Endometrium (tissue), 2 donors: ENCODE data around the gene TACC3.

Experiments used
- FAIRE-seq: peaks from 2 replicates; lab custom pipeline; 2012; peaks lifted over from hg19 to GRCh38; lab: Jason Lieb, UNC
- donor health status: control.
- donor health status: control.

Gene TACC3

DNA sequence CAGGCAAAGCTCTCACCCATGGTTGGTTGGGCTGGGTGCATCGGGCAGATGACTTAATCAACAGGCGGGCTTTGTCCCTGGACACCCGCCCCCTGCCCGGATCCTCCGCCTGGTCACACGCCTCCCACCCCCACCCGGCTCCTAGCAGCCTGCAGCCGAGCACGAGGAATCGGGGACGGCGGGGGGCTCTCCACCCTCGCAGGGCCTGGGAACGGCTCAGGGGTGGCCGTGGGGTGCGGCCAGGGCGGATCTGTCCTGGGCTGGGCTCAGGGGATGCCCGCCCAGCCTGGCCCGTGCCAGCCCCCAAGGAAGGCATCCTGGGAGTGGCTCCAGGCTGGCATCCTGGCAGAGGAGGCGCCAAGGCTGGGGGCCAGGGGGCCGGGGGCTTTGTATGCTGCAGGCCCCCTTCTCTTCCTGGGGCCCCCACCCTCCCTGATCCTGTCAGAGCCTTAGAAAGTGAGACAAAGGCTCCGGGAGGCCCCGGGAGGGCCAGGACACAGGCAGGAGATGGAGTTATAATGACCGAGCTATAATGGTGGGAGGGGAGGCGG, 39.3 kb downstream of the TACC3 start:
- no peak for FAIRE-seq

DNA sequence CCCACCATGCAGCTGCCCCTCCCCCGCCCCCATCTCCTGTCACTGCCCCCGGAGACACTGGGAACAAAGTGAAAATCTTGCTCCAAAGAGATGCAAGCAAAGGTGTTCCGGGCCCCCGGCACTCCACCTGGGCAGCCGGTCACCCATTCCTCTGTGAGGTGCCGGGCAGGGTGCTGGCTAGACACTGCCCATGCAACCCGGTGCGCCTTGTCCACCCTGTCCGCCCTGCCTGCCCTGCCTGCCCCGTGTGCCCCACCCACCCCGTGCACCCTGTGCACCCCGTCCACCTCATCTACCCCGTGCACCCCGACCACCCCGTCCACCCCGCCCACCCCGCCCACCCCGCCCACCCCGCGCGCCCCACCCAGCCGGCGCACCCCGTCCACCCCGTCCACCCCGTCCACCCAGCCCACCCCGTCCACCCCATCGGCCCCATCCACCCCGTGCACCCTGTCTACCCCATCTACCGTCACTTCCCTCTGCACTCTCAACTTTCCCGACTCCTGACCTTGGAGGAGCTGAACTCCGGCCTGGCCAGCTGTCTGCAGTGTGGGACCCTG, 39.9 kb downstream of the TACC3 start:
- no peak for FAIRE-seq

DNA sequence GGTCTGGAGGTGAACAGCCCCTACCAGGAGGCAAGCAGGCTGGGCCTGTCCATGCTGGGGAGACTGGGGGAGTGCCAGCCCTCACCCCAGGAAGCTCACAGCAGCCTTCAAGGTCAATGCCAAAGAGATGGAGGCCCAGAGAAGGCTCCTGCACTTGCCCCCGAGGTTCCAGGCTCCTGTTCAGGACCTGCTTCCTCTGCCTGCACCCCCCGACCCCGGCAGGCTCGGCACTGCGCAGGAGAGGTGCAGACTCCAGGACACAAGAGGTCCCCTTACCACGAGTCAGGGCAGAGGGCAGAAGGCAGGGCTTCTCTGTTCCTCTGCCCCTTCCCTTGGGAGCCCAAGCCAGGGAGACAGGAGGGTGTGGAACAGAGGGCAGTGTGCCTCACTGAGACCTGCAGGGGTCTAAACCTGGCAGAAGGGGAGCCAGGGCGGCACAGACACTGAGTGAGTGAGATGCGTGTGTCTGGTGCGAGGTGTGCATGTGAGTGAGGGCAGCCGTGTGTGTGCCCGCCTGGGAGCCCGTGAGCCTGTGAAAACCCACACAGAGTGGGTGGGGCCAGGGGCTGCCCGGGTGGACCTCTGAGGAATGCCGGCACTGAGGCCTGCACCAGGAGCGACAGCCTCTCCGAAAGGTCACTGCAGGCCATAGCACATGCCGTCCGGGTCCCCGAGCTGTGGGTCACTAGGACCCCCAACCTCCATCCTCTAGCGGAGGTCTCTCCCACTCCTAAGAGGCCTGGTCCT, 41.1 kb downstream of the TACC3 start:
- no peak for FAIRE-seq

DNA sequence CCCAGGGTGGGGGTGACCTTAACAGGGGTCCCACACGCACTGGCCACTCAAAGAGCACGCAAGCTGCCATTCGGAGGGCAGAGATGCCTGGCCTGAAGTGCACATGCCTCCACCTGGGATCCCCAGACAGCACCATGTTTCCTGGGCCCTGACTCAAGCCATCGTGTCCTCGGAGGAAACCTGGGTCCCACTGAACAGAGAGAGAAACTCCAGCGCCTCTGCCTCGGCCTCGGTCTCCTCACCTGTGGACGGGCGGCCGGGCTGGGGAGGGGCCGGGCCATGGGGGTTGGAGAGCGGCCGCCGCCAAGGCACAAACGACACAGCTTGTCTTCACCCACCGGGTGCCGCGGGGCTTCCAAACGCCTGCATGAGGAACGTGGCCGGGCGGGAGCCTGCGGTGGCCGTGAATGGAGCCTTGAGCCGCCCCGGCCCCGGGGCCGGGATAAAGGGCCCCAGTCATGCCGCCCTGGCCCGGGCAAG, 41.8 kb downstream of the TACC3 start:
- no peak for FAIRE-seq

DNA sequence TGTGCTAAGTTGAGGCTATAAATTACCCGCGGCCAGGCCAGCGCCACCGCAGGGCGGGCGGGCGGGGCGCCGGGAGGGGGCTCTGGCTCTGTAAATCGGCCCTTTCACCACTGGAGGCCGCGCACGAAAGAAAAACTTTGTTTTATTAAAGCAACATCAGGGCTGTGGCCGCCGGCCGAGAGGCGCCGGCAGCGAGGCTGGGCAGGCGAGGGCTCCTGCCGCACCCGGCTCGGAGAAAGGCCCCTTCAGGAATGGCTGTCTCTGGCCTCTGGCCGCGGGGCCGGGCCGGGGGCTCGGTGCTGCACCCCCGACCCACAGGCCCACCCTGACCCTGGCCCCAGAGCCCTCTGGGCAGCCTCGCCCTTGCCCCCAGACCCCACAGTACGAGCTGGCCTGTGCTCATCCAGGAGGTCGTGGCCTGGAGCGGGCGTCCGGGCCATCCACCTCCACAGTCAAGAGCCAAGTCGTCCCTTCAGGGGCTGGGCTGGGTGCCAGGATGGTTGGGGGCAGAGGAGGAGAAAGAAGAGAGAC, 42.3 kb downstream of the TACC3 start:
- no peak for FAIRE-seq

DNA sequence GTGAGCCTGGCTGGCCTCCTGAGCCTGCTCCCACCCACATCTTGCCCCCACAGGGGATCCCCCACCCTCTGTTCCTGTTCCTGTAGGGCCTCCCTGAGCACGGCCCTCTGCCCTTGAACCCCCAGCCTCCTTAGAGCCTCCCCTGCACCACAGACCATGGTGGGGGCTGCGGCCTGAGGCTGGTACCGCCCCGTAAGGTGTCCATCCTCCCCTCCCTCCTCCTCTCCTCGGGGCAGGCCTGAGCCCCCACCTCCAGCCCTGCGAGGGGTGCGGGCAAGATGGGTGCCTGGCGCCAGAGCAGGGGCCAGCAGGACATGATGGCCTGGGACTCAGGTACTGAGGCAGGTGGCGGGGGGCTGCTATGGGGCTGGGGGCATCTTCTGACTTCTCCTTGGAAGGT, 43.3 kb downstream of the TACC3 start:
- no peak for FAIRE-seq

DNA sequence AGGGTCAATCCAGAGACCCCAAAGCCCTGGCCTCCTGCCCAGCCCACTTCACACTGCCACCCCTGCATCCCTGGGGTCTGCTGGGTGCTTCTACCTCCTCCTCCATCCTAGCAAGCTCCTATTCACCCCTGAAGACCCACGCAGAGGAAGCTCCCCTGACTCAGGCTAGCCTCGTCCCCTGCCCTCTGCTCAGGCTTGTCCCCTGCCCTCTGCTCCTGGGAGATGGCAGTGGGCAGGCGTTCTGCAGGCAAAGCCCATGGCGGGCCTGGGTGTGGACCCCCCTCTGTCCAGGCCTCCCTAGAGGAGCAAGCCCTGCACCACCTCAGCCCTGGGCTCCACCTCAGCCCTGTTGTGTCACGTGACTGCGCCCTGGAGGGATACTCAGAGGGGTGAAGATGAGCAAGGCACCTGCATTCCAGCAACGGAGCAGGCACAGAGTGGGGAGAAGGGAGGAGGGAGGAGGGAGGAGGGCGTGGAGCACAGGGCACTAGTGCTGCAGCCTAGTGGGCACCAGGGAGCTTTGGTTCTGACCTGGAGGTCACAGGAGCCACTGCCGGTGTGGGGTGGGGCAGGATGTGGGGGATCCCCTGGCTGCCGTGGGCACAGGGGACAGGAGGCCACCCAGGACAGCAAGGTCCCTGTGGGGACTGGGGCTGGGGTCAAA, 44.2 kb downstream of the TACC3 start:
- no peak for FAIRE-seq

DNA sequence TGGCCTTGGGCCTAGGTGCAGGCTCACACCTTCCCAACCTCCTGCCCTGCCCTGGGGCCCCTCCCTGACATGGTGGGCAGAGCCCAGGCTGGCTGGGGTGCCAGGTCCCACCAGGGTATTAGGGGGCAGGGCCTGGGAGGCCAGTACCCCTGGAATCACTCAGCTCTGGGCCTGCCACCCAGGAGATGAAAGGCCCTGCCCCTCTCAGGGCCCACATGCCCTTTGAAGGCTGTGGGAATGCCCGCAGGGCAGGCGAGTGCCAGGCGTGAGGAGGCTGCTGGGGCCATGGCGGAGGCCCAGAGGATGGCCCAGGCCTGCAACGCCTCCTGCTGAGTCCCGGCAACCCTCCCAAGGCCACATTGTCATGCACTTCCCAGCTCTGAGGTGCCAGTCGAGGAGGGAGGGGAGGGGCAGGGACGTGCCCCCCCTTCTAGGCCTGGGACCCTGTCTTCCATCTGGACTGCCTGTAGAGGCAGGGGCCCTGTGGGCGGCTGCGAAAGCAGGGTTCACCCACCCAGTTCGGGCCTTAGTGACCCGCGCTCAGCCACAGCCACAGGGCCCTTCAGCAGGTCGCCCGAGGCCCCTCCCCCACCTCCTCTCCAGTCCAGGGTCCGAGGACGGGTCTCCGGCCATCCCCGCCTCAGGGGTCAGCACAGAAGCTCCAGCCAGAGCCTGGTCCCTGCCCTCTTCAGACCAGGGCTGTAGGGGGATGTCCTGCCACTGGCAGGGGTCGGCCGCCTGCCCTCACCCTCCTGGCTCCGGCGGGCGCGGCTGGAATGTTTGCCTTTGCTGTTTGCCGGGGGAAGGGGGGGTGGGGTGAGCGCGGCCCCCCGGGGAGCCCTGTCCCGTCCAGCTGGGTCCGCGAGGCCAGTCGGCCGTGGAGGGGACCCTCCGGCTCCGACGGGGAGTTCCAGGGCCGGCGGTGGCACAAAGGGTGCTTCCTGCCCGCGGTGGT, 45.1 kb downstream of the TACC3 start:
- FAIRE-seq, result no peak

DNA sequence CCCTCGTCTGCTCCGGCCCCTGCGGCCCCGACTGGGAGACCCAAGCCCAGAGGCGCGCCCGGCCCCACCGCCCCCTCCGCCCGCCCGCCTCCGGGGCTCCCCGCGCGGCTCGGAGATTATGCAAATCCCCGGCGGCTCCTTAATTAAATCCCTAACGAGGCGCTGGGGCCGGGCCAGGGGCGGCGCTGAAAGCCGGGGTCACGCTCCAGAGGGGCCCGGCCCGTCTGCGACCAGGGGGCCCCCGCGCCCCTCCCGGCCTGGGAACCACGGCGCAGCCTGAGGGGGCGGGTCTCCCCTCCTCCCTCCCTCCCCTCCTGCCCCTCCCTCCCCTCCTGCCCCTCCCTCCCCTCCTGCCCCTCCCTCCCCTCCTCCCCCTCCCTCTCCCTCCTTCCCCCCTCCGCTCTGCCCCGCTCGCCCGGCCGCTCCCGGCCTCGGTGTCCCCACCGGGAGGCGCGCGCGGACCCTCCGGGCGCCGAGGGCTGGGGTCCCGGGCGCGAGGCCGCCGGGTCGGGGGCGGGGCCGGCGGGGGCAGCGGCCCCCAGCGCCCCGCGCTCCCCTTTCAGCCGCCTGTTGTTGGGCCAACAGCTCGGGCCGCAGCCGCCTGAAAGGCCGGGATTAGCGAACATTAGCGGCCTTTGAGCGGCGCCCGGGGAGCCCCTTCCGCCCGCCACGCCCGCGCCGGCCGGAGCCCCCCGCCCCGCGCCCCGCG, 45.9 kb downstream of the TACC3 start:
- FAIRE-seq, result no peak

DNA sequence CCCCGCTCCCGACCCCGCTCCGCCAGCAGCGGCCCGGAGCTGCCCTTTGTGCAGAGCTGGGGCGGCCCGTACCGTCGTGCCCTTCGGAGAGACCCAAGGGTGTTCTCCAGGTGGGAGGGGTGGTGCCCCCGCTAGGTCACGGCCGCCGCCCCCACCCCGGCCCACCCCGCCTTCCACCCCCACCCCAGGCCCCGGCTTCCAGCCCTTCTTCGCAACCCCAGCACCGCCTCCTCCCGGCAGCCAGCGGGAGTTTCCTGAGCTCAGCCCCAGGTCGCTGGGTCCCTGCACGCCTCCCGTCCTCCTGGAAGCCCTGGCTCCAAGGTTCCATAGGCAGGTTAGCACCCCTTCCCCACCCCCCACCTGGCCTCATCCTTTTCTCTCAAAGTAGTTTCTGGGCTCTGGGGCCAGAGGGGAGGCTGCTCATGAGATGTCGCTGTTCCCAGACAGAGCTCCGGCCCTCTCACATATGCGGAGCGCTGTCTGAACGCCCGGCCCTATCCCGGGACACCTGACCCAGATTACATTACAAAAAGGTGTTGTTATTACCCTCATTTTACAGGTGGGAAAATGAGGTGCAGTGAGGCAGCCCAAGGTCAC, 46.5 kb downstream of the TACC3 start:
- no peak for FAIRE-seq

DNA sequence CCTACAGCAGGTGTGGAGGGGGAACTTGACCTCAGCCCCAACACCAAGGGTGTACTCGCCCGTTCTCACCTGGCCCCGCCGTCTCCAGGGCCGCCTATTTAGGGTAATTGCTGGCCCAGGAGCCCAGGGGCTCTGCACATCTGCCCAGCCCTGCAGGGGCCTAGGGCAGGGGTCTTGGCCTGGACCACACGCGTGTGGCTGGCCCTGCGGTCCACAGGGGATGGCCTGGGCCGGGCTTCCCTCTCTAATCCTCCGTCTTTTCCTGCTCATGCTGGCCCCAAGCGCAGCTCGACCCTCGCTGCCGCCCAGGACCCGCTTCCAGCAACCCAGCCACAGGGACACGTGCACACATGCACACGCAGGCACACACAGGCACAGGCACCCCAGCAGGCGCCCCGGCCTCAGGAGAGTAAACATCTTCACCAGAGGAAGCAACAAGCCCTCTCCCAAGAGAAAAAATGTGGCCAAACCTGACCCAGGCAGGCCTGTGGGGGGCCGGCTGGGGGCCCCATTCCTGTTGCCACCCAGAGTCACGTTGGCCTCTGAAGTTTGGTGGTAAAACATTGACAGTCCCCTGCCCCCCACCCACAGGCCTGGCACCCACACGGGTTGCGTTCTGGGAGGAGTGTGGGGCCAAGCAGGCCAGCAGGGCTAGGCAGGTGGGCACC, 47.2 kb downstream of the TACC3 start:
- no peak for FAIRE-seq

DNA sequence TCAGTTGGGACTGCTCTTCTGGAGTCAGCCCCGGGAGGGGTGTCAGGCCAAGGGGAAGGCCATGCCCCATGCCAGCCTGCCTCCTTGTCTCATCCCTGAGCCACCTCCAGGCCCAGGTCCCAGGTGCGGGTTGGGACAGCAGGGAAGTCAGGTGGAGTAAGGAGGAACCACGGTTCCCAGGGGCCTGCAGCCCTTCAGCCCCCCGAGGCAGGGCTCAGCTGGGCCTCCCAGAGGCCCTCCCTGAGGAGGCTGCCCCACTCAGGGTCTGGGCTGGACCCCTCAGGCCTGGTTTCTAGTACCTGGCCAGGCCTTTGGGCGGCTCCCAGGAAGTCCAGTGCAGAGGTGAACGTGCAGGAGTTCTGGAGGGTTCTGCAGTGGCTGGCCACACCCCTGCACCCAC, 48.4 kb downstream of the TACC3 start:
- no peak for FAIRE-seq

DNA sequence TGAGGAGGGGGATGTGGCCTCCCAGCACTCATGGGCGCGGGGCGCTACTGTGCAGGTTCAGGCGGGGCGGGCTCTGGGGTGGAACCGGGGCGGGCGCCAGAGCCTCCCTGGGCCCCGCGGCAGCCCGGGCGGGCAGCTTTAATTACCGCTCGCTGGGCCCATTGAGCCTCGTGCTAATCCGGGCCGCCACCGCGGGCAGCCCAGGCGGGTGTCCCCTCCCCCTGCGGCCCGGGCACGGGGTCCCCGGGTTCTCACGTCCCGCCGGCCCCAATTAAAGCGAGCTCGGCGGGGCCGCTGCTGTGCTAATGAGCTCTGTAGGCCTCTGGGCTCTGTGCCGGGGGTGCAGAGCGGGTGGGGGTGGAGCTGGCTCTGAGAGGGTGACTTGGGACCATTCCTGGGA, 48.9 kb downstream of the TACC3 start:
- FAIRE-seq, result no peak

DNA sequence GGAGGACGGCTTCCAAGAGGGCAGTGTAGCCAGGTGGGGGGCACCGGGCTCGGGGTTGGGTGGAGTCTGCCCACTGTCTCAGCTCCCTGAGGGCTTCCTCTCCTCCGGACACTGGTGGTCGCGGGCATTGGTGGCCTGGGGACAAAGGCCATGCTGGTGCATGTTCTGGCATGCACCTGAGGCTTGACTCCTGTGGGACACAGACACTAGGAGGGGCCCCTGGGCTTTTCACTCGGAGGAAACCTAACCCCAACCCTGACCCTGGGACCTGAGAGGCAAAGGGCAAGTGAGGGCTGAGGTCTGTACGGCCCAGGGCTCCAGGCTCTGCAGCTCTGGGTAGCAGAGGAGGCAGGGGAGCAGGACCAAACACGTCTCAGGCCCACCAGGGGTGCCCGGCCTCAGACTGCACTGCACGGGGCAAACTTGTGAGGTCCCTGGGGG, 49.5 kb downstream of the TACC3 start:
- FAIRE-seq, result no peak

DNA sequence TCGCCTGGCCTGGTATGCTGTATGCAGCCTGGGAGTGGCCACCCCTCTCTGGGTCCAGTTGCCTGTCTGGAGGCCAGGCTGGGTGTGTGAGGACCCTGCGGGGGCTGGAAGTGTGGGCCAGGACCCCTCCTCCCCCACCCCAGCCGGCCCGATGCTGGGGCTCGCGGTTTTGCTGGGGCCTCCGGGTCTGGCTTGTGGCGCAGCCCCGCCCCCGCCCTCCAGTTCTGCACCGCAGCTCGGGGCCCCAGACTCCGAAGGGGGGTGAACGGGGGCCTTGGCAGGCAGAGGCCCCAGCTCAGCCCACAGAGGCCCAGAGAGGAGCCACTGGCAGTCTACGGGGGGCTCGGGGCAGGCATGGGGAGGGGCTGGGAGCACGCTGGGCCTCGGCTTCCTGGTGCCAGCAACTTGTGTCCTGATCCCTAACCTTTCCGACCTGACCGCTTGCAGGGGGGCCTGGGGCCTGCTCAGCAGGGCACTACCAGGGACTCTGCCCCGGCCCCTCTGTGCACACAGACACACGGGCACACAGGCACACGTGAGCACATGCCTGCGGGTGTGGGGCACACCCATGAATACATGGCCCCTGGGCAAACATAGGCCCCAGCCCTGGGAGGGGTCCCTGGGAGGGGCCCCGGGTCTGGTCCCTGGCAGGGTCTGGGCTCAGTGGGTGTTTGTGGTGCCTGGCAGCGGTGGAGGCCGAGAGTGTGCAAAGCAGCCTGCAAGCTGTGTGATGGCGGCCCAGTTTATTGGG, 50.4 kb downstream of the TACC3 start:
- no peak for FAIRE-seq

DNA sequence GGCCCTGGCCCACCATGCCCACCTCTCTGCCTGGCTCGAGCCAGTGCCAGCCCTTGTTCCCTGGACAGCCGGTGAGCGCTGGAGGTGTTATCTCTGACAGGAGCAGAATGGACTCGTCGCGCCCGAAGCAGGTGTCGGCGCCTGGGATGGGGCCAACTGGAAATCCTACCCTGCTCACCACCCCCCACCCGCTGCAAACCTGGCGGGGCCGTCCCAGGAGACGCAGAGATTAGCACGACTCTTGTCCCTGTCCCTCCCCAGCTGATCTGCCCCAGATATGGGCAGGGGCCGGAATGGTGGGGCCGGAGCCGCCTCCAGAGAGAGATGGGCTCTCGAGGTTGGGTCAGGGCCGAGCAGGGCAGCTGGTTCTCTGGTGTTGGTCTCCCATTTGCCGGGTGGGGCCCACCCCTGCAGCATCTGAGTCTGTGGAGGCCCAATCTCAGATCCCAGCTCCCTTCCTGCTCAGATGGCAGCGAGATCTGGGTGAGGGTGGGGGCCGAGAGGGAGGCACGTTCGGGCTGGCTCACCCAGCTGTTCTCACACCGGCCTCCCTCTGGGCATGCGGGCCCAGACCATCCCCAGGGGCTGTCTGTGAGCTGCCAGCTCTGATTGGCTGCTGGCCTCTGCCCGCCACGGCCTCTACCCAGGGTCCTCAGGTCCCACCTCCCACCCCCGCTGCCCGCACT, 51.7 kb downstream of the TACC3 start:
- FAIRE-seq, result no peak

DNA sequence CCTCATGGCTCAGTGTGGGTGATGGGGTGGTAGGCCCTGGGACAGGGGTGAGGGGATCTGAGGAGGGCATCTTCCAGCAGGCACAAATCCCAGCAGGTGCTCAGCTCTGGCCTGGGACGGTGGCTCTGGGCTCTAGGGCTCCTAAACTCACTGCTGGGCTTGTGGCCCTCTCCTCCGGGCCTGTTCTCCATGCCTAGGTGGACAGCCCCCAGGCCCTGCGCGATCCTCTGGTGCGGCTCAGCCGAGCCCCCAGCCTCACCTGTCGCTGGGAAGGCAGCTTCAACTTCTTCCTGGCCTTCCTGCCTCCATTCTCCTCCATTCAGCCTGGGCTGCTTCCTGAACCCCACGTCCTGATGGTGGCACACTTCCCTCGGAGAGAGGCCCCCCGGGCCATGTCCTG, 52.4 kb downstream of the TACC3 start:
- FAIRE-seq, result no peak

DNA sequence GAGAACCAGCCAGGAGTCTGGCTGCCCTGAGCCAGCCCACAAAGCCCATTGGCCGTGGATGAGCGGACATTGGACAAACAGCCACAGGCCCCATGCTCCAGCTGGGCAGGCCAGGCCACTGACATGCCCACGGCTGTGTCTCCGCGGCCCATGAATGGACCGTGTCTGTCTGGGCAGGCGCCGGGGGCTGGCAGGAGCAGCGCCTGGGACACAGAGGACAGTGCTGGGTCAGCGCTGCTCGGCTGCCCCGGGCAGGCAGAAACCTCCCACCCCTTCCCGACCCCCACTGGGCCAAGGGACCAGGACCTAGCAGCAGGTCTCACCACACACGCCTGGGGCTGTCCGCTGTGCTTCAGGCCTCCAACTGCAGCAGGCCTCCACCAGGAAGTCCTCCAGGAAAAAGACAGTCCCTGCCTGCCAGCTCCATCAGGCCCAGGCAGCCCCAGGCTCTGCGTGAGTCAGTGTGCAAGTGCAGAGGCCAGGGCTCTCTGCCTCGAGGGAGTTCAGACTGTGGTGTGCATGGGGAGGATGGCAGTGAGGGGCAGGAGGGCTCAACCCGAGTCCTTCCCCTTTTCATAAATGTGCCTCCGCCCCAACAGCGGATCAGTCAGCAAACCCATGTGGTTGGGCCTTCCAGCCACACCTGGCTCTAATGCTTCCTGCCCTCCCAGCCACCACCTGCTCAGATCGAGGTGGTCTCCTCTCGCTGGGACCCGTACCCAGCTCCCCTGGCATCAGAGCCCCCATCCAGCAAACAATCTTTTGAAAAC, 54.6 kb downstream of the TACC3 start:
- no peak for FAIRE-seq
